ELR (cell line): ENCODE measurements around the gene RNF115.
"Not testable (repeated sequence)": the region's sequence is repeated elsewhere in the genome, so short reads cannot be mapped to it uniquely, and the experiment has no call there.

ENCODE experiments used
- DNase-seq: peaks from one replicate; pipeline ENCODE4 v3.0.0-alpha.2; 2015; ENCODE audit warnings: low read depth

RNF115 gene

GRCh38 chr1:145730467-145730866, 93.4 kb downstream of the RNF115 start:
- no peak for DNase-seq

DNA sequence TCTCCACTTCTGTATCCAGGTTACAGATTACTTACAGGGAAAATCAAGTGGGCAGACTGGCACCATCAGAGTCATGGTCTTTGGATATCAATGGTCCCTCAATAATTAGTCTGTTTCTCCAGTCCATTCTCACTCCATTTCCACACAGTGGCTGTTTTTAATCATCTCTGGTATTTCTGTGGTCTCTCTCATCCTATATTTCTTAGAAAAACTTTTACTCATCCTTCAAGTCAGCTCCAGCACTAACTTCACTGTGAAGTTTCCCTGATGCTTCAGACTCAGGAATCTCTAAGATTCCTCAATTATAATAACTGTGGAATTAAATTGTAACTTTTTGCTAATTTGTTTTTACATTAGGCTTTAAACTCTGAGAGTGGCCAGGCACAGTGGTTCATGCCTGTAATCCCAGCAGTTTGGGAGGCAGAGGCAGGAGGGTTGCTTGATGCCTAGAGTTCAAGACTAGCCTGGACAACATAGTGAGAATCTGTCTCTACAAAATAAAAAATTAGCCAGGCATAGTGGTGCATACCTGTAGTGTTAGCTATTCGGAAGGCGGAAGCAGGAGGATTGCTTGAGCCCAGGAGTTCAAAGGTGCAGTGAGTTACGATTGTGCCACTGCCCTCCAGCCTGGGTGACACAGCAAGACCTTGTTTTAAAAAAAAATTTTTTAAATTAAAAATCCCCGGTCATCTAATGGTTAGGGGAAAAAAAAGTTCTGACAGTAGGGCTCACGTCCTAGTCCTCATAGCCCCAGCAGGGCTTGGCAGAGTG, 94.0 kb downstream of the RNF115 start:
- no peak for DNase-seq

- no peak for DNase-seq
Measured at GRCh38 chr1:145729196-145729595, 94.7 kb downstream of the RNF115 start.

- not testable (repeated sequence) for DNase-seq
Measured at GRCh38 chr1:145726193-145726592, 97.7 kb downstream of the RNF115 start.

GRCh38 chr1:145720878-145721671, 102.8 kb downstream of the RNF115 start:
- peak; percentile 88 for DNase-seq

GRCh38 chr1:145720556-145720877, 103.4 kb downstream of the RNF115 start:
- DNase-seq = peak; percentile 98

- DNase-seq = no peak
Measured at GRCh38 chr1:145719230-145720079, 104.4 kb downstream of the RNF115 start, which contains the start of gene CD160. Gene CD160, plus strand, starts transcription at chr1:145719499. Its CDS starts 8,829 bp downstream, at chr1:145728328.

- not testable (repeated sequence) for DNase-seq
Measured at GRCh38 chr1:145718465-145718864, 105.4 kb downstream of the RNF115 start.

- DNase-seq = no peak
Measured at GRCh38 chr1:145717833-145718232, 106.1 kb downstream of the RNF115 start.

GRCh38 chr1:145716641-145717345, 107.1 kb downstream of the RNF115 start:
- peak; percentile 55 for DNase-seq

DNA sequence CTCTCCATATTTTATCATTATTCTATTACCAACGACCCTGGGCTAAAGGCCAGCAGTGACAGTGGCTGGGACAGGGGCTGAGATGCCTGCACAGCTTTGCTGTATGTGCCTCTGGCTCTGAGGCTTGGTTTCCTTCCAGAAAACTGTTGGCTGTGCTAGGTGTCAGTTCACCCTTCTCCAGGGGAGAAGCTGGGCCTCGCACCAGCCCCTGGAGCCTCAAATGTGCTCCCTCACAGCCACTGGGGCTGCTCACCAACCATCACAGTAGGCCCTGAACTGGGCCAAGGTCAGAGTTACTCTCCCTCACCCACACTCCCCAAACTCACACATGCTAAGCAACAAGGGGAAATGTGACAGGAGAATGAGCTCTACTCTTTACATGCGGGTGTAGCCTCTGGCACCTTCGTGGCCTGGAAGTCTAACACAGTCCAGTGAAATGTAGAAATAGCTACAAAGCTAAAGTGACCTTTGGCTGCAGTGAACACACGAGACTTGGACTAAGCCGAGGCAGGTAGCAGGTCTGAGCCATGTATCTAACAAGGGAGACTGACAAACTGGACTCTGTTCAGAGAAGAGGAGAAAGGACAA, 109.3 kb downstream of the RNF115 start:
- no peak for DNase-seq

DNA sequence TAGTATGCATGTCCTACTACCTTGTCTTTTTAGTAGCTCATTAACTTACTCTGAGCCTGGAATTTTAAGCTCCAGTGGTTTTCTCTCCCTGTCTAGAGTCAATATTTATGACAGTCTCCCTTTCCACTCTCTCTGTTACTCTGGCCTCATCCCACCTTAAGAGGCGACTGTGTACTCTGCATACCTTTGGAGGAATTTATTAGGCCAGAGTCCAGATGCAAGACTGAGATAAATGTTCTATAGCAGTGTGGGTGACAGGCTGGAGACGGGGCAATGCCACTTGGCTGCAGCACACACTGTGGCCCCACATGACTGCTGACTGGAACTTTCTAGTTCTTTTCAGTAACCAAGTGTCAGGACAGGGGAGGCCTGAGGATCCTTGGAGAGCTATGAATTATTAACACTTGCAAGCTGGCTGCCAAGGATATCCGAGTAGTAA, 112.7 kb downstream of the RNF115 start:
- no peak for DNase-seq

DNA sequence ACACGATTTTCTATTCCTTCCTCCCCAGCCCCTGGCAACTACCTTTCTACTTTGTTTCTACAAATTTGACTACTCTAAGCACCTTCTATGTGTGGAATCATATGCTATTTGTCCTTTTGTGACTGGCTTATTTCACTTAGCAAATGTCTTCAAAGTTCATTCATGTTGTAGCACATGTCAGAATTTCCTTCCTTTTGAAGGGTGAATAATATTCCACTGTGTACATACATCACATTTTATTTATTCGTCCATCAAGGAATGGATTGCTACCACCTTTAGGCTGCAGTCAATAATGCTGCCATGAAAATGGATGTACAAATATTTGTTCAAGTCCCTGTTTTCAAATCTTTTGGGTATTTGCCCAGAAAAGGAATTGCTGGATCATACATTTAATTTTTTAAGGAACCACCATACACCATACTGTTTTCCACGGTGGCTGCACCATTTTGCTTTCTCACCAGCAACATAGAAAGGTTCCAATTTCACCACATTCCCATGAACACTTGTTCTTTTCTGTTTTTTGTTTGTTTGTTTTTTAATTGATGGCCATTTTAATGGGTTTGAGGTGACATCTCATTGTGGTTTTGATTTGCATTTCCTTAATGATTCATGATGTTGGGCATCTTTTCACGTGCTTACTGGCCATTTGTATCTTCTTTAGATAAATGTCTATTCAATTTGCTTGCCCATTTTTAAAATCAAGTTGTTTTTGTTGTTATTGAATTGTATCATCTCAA, 113.4 kb downstream of the RNF115 start:
- no peak for DNase-seq

DNA sequence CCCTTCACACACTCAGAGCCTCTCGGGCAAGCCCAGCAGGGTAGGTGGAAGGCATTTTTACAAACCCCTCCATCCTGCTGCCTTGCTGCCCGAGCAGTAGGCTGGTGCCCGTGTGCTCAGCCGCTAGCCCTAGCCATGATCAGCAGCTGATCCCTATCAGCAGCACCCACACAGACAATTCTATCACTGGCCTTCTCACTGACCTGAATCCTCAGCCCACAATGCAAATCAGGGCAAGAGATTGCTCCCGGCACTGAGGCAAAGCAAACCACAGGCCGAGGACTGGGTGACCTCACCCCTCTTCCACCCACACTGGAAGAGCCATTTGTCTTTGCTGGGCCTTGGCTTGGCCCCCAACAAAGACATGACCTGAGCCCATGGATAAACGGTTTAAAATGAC, 115.8 kb downstream of the RNF115 start:
- DNase-seq = peak; percentile 72

- no peak for DNase-seq
Measured at GRCh38 chr1:145707183-145707867, 116.6 kb downstream of the RNF115 start, which contains the start of gene PDZK1. Gene PDZK1, minus strand, starts transcription at chr1:145707368. Its CDS starts 19,347 bp downstream, at chr1:145688021.

GRCh38 chr1:145706086-145706664, 117.7 kb downstream of the RNF115 start:
- DNase-seq = peak; percentile 98

- no peak for DNase-seq
Measured at GRCh38 chr1:145705622-145706021, 118.3 kb downstream of the RNF115 start.

DNA sequence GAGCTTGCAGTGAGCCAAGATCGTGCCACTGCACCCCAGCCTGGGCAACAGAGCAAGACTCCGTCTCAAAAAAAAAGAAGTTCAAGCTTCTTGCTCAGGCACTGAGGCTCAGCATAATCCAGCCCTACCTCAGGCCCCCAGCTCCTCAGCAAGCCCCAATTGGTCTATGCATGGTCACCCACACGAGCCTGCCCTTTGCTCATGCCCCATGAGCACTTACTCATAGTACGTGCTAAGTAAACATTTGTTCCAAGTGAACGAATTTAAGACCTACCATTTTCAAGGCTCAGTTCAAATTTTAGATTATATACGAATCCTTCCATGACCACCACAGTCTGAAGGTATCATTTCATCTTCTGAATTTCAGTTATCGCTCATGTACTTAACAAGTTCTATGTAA, 121.1 kb downstream of the RNF115 start:
- no peak for DNase-seq

DNA sequence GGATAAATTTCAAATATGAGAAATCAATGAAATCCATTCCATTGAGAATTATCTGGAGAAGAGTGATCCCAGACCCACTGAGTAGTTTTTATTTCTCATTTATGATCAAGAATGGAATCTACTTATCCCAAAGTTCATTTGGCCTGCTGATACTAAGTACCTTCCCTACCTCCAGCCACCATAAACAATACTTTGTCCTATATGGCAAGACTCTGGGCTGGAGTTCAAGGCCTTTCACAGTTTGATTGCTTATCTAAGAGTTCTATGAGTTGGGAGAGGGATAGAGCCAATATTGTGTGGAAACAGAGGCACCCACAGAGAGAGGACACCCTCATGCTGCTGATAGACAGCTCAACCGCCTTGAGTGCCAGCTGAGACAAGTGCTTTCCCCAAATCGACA, 121.8 kb downstream of the RNF115 start:
- no peak for DNase-seq
